Heart left ventricle (tissue), 13 donors: ENCODE results near the gene PPP3R2.

Experiments
- CTCF ChIP-seq, 12 donors: fragments of 200-600 bp; sonication (generic) in 4 of 12; IDR thresholded peaks; one replicate each; pipeline versions ENCODE4 v1.5.0 to v1.8.0; 2018 to 2022; ENCODE audit warnings: antibody characterized with exemption in 12 of 12, mild to moderate bottlenecking in 5 of 12
- POLR2A ChIP-seq, 2 donors: fragments of 450-650 bp; IDR thresholded peaks; one replicate each; pipeline ENCODE4 v1.6.1; 2017; ENCODE audit warnings: antibody characterized with exemption in 2 of 2, mild to moderate bottlenecking in 2 of 2, moderate library complexity in 2 of 2
- donor health status: ischemic (EF 13 %, LVEDD 7.1; RV severe dilation, severe dysfunction).
- donor health status: DM: no; HTN: yes; CAD: no.
- donor health status: DM: no; HTN: no; CAD: no.
- donor health status: ischemic (EF 25% LVEDD 6.9; RV normal size, moderate dysfunction).
- donor health status: ischemic (EF 25% LVEDD 5.7; RV mildly dilated, moderate dysfunction).
- donor health status: ischemic (EF 35%, LVEDD 5.7; RV mildly dilated, moderate dysfunction).
- donor health status: nonischemic (EF 11% LVEDD 7.7; RV severe dilation, severe dysfunction).
- donor health status: DM: yes; HTN: yes; CAD: no.
- donor health status: PGD.
- donor health status: ischemic (EF 29% LVEDD 5.4; RV normal size, mild dysfunction).
- donor health status: nonischemic (EF 23%, LVEDD 6.1; RV moderate dilation, normal function).

GRCh38 chr9:101605547-101605946 is 10.8 kb upstream of the PPP3R2 start:
- no peak for TF ChIP-seq CTCF (IDR thresholded peaks at IDR 0.05)
- TF ChIP-seq POLR2A (IDR thresholded peaks at IDR 0.05) = no peak
